ENCODE results near the gene TFF1.

The TFF1 gene

GRCh38 chr21:42340187-42341050, 25.9 kb downstream of the TFF1 start:
- DNase-seq, result no peak

- DNase-seq, result no peak
Measured at GRCh38 chr21:42338729-42339715, 27.3 kb downstream of the TFF1 start.

- no peak for DNase-seq
Measured at GRCh38 chr21:42337830-42338728, 28.3 kb downstream of the TFF1 start.

GRCh38 chr21:42337276-42337675, 29.1 kb downstream of the TFF1 start:
- no peak for DNase-seq

- no peak for DNase-seq
Measured at GRCh38 chr21:42336054-42336453, 30.3 kb downstream of the TFF1 start.

- no peak for DNase-seq
Measured at GRCh38 chr21:42332557-42333317, 33.6 kb downstream of the TFF1 start.

GRCh38 chr21:42331660-42332059, 34.7 kb downstream of the TFF1 start:
- no peak for DNase-seq

- no peak for DNase-seq
Measured at GRCh38 chr21:42330380-42331371, 35.7 kb downstream of the TFF1 start.

- DNase-seq, result no peak
Measured at GRCh38 chr21:42324896-42325295, 41.4 kb downstream of the TFF1 start.

- no peak for DNase-seq
Measured at GRCh38 chr21:42321845-42322244, 44.5 kb downstream of the TFF1 start.

- no peak for DNase-seq
Measured at GRCh38 chr21:42321231-42321630, 45.1 kb downstream of the TFF1 start.

- DNase-seq, result no peak
Measured at GRCh38 chr21:42320791-42321190, 45.5 kb downstream of the TFF1 start.

- no peak for DNase-seq
Measured at GRCh38 chr21:42319851-42320572, 46.3 kb downstream of the TFF1 start.

- no peak for DNase-seq
Measured at GRCh38 chr21:42319376-42319775, 47.0 kb downstream of the TFF1 start.

GRCh38 chr21:42317826-42318746, 48.2 kb downstream of the TFF1 start:
- DNase-seq, result no peak

- DNase-seq, result no peak
Measured at GRCh38 chr21:42317341-42317741, 49.0 kb downstream of the TFF1 start.

GRCh38 chr21:42316891-42317290, 49.4 kb downstream of the TFF1 start:
- DNase-seq, result no peak

GRCh38 chr21:42315296-42315891, 50.9 kb downstream of the TFF1 start, which contains the start of gene TFF3:
TSS of gene TFF3 (minus strand) at chr21:42315409. CDS start at chr21:42315374, 35 bp downstream.
- no peak for DNase-seq
